Right lobe of liver (tissue), 6 donors: ENCODE results near the gene C18orf63. TPM values are rescaled to one million over a fixed set of nuclear protein-coding genes. Genes with fewer than 3 reads are reported as not detected.

Experiments
- ATAC-seq, 4 donors: fragments of 200-7000 bp; cut with Tn5 transposase; one replicate each; pipeline ENCODE4 v1.9.1; 2020; ENCODE audit warnings: mild to moderate bottlenecking in 4 of 4, moderate library complexity in 4 of 4
- DNase-seq, 3 donors: peaks; one replicate each; pipeline ENCODE4 v3.0.0-alpha.2; 2020
- H3K27ac ChIP-seq, 3 donors: fragments of 200-600 bp; one replicate each; pipeline ENCODE4 v1.8.0; 2022
- H3K27me3 ChIP-seq, 2 donors: fragments of 200-600 bp; one replicate each; pipeline ENCODE4 v1.8.0; 2022
- H3K36me3 ChIP-seq, 4 donors: fragments of 200-600 bp; sonication (generic) in 1 of 4; one replicate each; pipeline versions ENCODE4 v1.5.1 to v1.8.0; 2017 to 2022; ENCODE audit warnings: control low read depth in 1 of 4
- H3K4me1 ChIP-seq, 4 donors: fragments of 200-600 bp; sonication (generic) in 1 of 4; one replicate each; pipeline versions ENCODE4 v1.5.1 to v1.8.0; 2017 to 2022; ENCODE audit warnings: control low read depth in 1 of 4
- H3K4me3 ChIP-seq, 3 donors: fragments of 200-600 bp; one replicate each; pipeline ENCODE4 v1.8.0; 2022
- H3K9me3 ChIP-seq, 4 donors: fragments of 200-600 bp; sonication (generic) in 1 of 4; one replicate each; pipeline versions ENCODE4 v1.5.1 to v1.8.0; 2017 to 2022; ENCODE audit warnings: control low read depth in 1 of 4
- CTCF ChIP-seq, 4 donors: fragments of 200-600 bp in 3 of 4; fragments of 450-650 bp in 1 of 4; IDR thresholded peaks; one replicate each; pipeline versions ENCODE4 v1.5.1 to v1.8.0; 2016 to 2022; ENCODE audit warnings: antibody characterized with exemption in 4 of 4, mild to moderate bottlenecking in 2 of 4
- POLR2A ChIP-seq: fragments of 450-650 bp; IDR thresholded peaks from one replicate; pipeline ENCODE4 v1.6.1; 2017; ENCODE audit warnings: antibody characterized with exemption, mild to moderate bottlenecking
- WGBS: methylation state at CpG from one replicate; pipeline ENCODE4 v1.1.6; 2018; ENCODE audit warnings: low coverage, low lambda C conversion rate; ENCODE audit not compliant: insufficient coverage; ENCODE audit errors: missing lambda C conversion rate; 5-methylcytosine and 5-hydroxymethylcytosine counted together
- intact Hi-C, 2 donors: fragments of 100-400 bp; cut with DNase I; formaldehyde crosslinking; loops; one replicate each; pipeline versions ENCODE4 v1.11.2 to v1.14.1; 2022
- total RNA-seq, 6 experiments: library from RNA; depleted of rRNA in 2 of 6; stranded (reverse); fragments of >200 nt in 2 of 6; fragmentation: NEBNext Ultra II Directional in 3 of 6; extraction: Animal tissue kit (Norgen Biotek cat#: 25700) in 3 of 6; gene quantifications; one replicate each; pipeline versions ENCODE4 v1.1.0 to v1.2.4, GENCODE V29; 2016 to 2023
- donor health status: DM: no; HTN: yes; CAD: no.
- donor health status: DM: no; HTN: no; CAD: no.
- donor health status: DM: no; HTN: no; CAD: no.
- donor health status: DM: no; HTN: yes; CAD: no.
- donor health status: DM: no; HTN: yes; CAD: no.

C18orf63 gene
- total RNA-seq, 6 experiments from 2014 or later, result not detected

GRCh38 chr18:74281980-74282754, 33.5 kb upstream of the C18orf63 start:
- peak overlapping the region; percentile 83 to 95 (median 89) for H3K27ac ChIP-seq
- H3K4me1 ChIP-seq, result peaks cover 9 to 86% (median 45%) of the 10 kb centered on the region in 4 donors
- 9% methylated on average over 12 of the region's 12 CpGs for WGBS
- no peak for TF ChIP-seq CTCF (IDR thresholded peaks at IDR 0.05)
- no peak for TF ChIP-seq POLR2A
- peaks cover 0 to 23% (median 4%) of the 10 kb centered on the region in 4 donors for H3K36me3 ChIP-seq
- H3K9me3 ChIP-seq, result no peaks in the 10 kb centered on the region
- peak overlapping the region in 2 of 3 donors; percentile 33 to 95 for H3K4me3 ChIP-seq
- peak; percentile 31 to 74 (median 55) for ATAC-seq
- DNase-seq, result peak in 1 of 3 donors; percentile 73
- no peaks in the 10 kb centered on the region for H3K27me3 ChIP-seq
- intact Hi-C loops, result loop anchor here in 1 of 2 donors (10.0 kb wide), 1 partner anchor 67 kb away; no protein-coding TSS in a partner anchor

GRCh38 chr18:74282755-74283554, 32.7 kb upstream of the C18orf63 start:
- 42% methylated on average over 9 of the region's 10 CpGs for WGBS
- peaks cover 7 to 78% (median 40%) of the 10 kb centered on the region in 4 donors for H3K4me1 ChIP-seq

GRCh38 chr18:74283646-74284045, 32.0 kb upstream of the C18orf63 start:
- Histone ChIP-seq H3K36me3 (peaks cover 0 to 14% (median 0%) of the 10 kb centered on the region in 4 donors), H3K27ac (peak overlapping the region; percentile 83 to 95 (median 89)), H3K9me3 (no peaks in the 10 kb centered on the region), H3K27me3 (no peaks in the 10 kb centered on the region), H3K4me1 (peaks cover 6 to 71% (median 35%) of the 10 kb centered on the region in 4 donors), H3K4me3 (peak overlapping the region in 2 of 3 donors; percentile 33 to 95)
- ATAC-seq (no peak), DNase-seq (no peak)
- TF ChIP-seq POLR2A (no peak), CTCF (IDR thresholded peaks at IDR 0.05) (no peak)
- intact Hi-C loops, result loop anchor here in 1 of 2 donors (10.0 kb wide), 1 partner anchor 69 kb away; no protein-coding TSS in a partner anchor
- WGBS, result 62% methylated on average over 5 of the region's 10 CpGs

More at GRCh38 chr18:74282755-74283554, 32.7 kb upstream of the C18orf63 start:
- H3K27ac ChIP-seq, result peak overlapping the region; percentile 83 to 95 (median 89)
- peak in 3 of 4 donors; percentile 5 to 38 (median 7) for ATAC-seq
- TF ChIP-seq POLR2A, result no peak
- no peak for TF ChIP-seq CTCF (IDR thresholded peaks at IDR 0.05)
- peak overlapping the region in 2 of 3 donors; percentile 33 to 95 for H3K4me3 ChIP-seq
- peaks cover 0 to 16% (median under 1%) of the 10 kb centered on the region in 4 donors for H3K36me3 ChIP-seq
- H3K9me3 ChIP-seq, result no peaks in the 10 kb centered on the region
- intact Hi-C loops, result loop anchor here in 1 of 2 donors (10.0 kb wide), 1 partner anchor 68 kb away; no protein-coding TSS in a partner anchor
- H3K27me3 ChIP-seq, result no peaks in the 10 kb centered on the region
- DNase-seq, result no peak

GRCh38 chr18:74284191-74284979, 31.3 kb upstream of the C18orf63 start:
- ATAC-seq, result peak in 1 of 4 donors; percentile 2
- DNase-seq, result no peak
- H3K4me1 ChIP-seq, result peaks cover 4 to 63% (median 32%) of the 10 kb centered on the region in 4 donors
- peaks cover 0 to 7% (median 0%) of the 10 kb centered on the region in 4 donors for H3K36me3 ChIP-seq
- TF ChIP-seq CTCF (IDR thresholded peaks at IDR 0.05), result no peak
- TF ChIP-seq POLR2A, result no peak
- no peaks in the 10 kb centered on the region for H3K27me3 ChIP-seq
- no peaks in the 10 kb centered on the region for H3K9me3 ChIP-seq
- 23% methylated on average over 9 of the region's 11 CpGs for WGBS
- peak overlapping the region; percentile 5 to 98 (median 95) for H3K4me3 ChIP-seq
- intact Hi-C loops, result loop anchor here in 1 of 2 donors (10.0 kb wide), 1 partner anchor 70 kb away; no protein-coding TSS in a partner anchor
- peak overlapping the region; percentile 89 to 95 (median 95) for H3K27ac ChIP-seq
